Uterus (tissue), 2 donors: Measurements from ENCODE around the gene RTL9.
"Not testable (repeated sequence)": the region's sequence is repeated elsewhere in the genome, so short reads cannot be mapped to it uniquely, and the experiment has no call there.

Experiments used
- POLR2A ChIP-seq, 2 donors: fragments of 450-650 bp; IDR thresholded peaks; one replicate each; pipeline ENCODE4 v1.6.1; 2016; ENCODE audit warnings: antibody characterized with exemption in 2 of 2, mild to moderate bottlenecking in 1 of 2, moderate library complexity in 1 of 2
- TF ChIP-seq, protein P1 (sequence below), 4 experiments: fragments of 200-600 bp in 2 of 4; fragments of 450-650 bp in 2 of 4; sonication (generic) in 2 of 4; IDR thresholded peaks; one replicate each; pipeline ENCODE4 v1.5.1; 2016 to 2019; ENCODE audit warnings: antibody characterized with exemption in 4 of 4, mild to moderate bottlenecking in 2 of 4, moderate library complexity in 1 of 4

DNA sequence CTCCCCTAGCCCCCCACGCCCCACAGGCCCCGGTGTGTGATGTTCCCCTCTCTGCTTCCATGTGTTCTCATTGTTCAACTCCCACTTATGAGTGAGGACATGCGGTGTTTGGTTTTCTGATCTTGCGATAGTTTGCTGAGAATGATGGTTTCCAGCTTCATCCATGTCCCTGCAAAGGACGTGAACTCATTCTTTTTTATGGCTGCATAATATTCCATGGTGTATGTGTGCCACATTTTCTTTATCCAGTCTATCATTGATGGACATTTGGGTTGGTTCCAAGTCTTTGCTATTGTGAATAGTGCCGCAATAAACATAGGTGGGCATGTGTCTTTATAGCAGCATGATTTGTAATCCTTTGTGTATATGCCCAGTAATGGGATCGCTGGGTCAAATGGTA lies 47.6 kb downstream of the RTL9 start:
- TF ChIP-seq, protein P1, sequence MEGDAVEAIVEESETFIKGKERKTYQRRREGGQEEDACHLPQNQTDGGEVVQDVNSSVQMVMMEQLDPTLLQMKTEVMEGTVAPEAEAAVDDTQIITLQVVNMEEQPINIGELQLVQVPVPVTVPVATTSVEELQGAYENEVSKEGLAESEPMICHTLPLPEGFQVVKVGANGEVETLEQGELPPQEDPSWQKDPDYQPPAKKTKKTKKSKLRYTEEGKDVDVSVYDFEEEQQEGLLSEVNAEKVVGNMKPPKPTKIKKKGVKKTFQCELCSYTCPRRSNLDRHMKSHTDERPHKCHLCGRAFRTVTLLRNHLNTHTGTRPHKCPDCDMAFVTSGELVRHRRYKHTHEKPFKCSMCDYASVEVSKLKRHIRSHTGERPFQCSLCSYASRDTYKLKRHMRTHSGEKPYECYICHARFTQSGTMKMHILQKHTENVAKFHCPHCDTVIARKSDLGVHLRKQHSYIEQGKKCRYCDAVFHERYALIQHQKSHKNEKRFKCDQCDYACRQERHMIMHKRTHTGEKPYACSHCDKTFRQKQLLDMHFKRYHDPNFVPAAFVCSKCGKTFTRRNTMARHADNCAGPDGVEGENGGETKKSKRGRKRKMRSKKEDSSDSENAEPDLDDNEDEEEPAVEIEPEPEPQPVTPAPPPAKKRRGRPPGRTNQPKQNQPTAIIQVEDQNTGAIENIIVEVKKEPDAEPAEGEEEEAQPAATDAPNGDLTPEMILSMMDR (IDR thresholded peaks at IDR 0.05): not testable (repeated sequence)
- not testable (repeated sequence) for TF ChIP-seq POLR2A (IDR thresholded peaks at IDR 0.05)
